ENCODE data around the gene MRC2.
"Not testable (repeated sequence)": the region's sequence is repeated elsewhere in the genome, so short reads cannot be mapped to it uniquely, and the experiment has no call there.

Gene MRC2, protein sequence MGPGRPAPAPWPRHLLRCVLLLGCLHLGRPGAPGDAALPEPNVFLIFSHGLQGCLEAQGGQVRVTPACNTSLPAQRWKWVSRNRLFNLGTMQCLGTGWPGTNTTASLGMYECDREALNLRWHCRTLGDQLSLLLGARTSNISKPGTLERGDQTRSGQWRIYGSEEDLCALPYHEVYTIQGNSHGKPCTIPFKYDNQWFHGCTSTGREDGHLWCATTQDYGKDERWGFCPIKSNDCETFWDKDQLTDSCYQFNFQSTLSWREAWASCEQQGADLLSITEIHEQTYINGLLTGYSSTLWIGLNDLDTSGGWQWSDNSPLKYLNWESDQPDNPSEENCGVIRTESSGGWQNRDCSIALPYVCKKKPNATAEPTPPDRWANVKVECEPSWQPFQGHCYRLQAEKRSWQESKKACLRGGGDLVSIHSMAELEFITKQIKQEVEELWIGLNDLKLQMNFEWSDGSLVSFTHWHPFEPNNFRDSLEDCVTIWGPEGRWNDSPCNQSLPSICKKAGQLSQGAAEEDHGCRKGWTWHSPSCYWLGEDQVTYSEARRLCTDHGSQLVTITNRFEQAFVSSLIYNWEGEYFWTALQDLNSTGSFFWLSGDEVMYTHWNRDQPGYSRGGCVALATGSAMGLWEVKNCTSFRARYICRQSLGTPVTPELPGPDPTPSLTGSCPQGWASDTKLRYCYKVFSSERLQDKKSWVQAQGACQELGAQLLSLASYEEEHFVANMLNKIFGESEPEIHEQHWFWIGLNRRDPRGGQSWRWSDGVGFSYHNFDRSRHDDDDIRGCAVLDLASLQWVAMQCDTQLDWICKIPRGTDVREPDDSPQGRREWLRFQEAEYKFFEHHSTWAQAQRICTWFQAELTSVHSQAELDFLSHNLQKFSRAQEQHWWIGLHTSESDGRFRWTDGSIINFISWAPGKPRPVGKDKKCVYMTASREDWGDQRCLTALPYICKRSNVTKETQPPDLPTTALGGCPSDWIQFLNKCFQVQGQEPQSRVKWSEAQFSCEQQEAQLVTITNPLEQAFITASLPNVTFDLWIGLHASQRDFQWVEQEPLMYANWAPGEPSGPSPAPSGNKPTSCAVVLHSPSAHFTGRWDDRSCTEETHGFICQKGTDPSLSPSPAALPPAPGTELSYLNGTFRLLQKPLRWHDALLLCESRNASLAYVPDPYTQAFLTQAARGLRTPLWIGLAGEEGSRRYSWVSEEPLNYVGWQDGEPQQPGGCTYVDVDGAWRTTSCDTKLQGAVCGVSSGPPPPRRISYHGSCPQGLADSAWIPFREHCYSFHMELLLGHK (N-terminal part only)

DNA sequence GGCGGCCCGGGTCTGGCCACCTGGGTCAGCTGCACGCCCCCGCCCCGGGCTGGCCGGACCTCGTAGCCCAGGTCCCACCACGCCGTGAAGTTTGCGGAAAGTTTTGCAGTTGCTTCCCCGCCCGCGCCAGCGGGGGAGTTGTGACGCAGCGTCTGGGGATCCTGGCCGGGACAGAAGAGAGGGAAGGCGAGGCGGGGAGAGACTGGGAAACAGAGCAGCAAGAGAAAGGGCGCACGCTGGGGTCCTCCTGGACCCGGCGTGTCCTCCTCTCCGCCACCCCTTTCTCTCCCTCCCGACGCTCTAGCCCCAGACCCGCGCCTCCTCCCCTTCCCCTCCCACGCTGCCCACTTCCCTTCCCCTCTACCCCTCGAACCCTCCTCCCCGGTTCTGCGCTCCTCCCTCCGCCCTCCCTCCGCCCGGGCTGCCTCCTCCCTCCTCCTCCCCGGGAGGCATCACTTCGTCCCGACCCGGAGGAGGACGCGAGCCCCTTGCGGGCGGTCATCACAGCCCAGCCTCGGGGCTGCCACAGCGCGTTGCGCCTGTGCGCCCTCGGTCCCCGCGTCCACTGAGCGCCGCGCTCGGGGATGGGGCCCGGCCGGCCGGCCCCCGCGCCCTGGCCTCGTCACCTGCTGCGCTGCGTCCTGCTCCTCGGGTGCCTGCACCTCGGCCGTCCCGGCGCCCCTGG is at the start of gene MRC2:
TSS of gene MRC2 (plus strand) at position 452 of the 685 bp plus-strand sequence. CDS start at position 585, 133 bp downstream.
- DNase-seq: peak; percentile 71 to 76

- no peak for DNase-seq
Observed at GRCh38 chr17:62578757-62579487, 48.5 kb upstream of the MRC2 start.

- DNase-seq: no peak
Observed at GRCh38 chr17:62580947-62581346, 46.5 kb upstream of the MRC2 start.

- no peak for DNase-seq
Observed at GRCh38 chr17:62581764-62582163, 45.7 kb upstream of the MRC2 start.

GRCh38 chr17:62587554-62587953 is 39.9 kb upstream of the MRC2 start:
- no peak for DNase-seq

DNA sequence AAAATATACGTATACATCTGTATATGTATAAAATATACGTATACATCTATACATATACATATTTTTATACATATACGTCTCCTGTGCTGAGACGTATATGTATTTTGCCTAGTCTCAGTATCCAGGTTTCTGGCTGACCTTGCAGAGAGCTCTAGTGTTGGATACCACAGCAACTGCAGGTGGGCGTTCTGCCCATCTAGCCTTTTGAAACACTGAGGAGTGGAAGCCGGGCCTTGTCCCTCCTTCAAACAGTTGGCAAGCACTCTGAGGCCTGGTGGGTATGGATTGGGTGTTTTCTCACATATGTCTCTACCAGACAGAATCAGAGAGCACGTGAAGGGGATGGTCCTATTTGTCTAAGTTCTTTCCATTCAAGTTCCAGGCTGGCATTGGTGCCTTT is 39.4 kb upstream of the MRC2 start:
- no peak for DNase-seq

DNA sequence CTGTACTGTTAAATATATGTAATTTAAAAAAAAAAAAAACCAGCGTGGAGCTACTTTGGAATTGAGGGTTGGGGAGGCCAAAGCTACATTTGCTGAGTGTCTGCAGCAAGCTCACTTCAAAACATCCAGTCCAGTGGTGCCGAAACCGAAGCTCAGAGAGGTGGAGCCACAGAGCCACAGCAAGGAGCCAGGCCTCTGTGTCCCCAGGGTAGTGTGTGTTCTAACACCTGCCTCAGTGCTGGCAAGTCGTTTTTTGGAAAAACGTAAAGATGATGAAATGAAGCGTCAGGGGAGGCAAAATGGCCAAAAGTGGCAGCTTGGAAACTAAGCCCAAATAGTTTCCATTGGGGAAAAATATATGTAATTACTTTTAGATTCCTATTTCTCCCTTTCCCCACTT is 36.1 kb upstream of the MRC2 start:
- DNase-seq: no peak

DNA sequence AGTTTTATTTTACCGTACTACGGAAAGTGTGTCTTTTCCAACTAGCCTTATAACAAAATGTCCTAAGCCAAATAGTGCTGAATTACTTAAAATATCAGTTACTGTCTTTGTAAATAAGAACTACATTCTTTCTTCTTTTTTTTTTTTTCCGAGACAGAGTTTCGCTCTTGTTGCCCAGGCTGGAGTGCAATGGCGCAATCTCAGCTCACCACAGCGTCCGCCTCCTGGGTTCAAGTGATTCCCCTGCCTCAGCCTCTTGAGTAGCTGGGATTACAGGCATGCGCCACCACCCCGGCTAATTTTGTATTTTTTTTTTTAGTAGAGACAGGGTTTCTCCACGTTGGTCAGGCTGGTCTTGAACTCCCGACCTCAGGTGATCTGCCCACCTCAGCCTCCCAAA is 35.6 kb upstream of the MRC2 start:
- DNase-seq: not testable (repeated sequence)

GRCh38 chr17:62592341-62593099 is 35.0 kb upstream of the MRC2 start:
- DNase-seq: no peak

DNA sequence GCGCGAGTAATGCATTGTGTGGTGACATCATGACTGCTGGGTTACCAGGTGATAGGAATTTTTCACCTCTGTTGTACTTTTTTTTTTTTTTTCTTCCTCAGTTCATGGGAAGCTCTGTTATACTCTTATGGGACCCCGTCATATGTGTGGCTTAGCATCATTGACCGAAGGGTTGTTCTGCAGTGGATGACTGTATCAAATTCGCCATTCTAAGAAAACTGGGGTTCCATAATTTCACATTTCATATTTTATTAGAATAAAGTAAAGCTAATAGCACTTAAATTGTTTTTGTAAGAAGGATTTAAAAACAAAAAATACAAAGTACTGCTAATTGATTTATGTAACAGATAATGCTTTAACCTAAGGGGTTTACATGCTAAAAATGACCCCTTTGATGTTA is 32.0 kb upstream of the MRC2 start:
- DNase-seq: no peak

DNA sequence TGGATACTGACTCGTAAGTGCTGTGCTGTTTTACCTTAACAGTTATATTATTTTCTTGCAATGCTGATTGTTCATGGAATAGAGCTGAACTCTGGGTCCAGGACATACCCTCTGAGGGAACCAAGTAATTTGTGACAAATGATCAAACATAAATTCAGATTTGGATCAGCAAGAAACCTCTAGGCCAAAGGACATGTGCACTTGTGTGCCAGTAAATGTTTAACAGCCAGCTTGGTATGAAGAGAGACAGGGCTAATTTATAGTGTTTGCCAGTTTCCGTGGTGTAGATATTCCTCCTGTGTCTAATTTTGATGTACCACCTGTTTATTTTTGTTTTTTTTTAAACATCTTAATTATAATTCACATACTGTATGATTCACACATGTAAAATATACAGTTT is 30.8 kb upstream of the MRC2 start:
- no peak for DNase-seq

- no peak for DNase-seq
Observed at GRCh38 chr17:62597150-62597549, 30.3 kb upstream of the MRC2 start.

- no peak for DNase-seq
Observed at GRCh38 chr17:62597920-62598319, 29.6 kb upstream of the MRC2 start.

DNA sequence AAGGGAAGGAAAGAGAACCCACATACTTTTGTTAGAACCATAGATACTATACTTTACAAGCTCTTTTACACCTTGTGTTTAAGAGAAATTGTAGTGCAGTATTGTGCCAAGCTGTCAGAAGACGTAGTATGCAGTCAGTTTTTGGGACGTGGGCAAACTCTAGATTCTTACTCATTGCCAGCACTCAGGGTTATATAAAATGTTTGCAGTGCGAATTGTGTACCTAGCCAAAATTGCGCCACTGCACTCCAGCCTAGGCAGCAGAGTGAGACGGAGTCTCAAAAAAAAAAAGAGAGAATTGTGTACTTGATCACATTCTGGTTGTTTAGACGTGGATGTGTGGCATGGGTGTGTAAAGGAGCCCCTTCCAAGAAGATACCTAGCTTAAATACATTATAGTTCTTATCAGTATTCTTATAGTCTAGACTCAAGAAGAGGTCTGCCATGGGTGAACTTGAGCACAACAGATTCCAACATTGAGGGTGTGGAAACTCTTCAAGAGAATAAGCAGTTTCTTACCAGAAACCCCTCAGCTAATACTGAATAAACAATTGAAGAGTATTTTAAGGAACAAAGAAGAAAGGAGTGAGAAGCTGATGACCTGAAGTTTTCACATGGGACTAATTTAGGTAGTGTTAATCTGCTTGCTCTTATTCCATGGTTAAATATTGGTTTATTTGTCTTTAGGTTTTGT is 27.4 kb upstream of the MRC2 start:
- DNase-seq: no peak

- DNase-seq: no peak
Observed at GRCh38 chr17:62600805-62601204, 26.7 kb upstream of the MRC2 start.

- DNase-seq: no peak
Observed at GRCh38 chr17:62601471-62601870, 26.0 kb upstream of the MRC2 start.

GRCh38 chr17:62603783-62604182 is 23.7 kb upstream of the MRC2 start:
- not testable (repeated sequence) for DNase-seq

- no peak for DNase-seq
Observed at GRCh38 chr17:62605588-62605987, 21.9 kb upstream of the MRC2 start.

DNA sequence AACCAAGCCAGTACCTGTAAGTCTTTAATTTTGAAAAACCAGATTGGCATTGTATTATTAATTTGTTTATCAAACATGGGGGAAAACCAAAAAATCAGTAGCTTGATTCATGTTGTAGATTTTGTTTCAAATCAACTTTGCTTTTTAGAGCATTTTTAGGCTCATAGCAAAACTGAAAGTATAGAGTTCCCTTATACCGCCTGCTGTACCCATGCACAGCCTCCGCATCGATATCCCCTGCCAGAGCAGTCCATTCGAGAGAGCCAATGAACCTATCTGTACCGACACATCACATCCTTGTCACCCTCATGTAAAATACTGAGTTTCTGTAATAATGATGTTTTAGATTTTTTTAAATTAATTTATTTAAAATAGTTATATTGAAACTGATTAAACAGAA is 16.2 kb upstream of the MRC2 start:
- DNase-seq: no peak

DNA sequence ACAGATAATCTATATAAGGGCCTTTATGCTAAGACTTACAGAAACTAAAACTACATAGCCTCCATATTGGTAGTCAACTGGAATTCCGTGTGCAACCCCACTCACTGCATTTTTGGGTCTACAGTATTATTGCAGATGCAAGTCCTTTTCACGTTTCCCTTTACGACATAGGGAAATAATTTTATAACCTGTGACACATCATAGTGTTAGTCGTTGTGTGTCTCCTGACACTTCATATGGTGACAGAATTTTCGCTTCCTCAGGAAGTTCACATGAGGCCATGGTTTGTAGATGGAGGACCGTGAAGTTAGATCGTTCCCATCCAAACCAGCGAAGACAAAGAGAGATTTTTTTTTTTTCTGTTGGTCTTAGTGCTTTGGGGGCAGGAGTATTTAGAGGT is 15.7 kb upstream of the MRC2 start:
- no peak for DNase-seq
